Choroid plexus epithelial cell (primary cell): ENCODE measurements around the gene UQCRH.
"Not testable (repeated sequence)": the region's sequence is repeated elsewhere in the genome, so short reads cannot be mapped to it uniquely, and the experiment has no call there.

Source experiments
- DNase-seq: peaks from one replicate; pipeline ENCODE4 v3.0.0-alpha.2; 2010; ENCODE audit warnings: low read depth
- H3K4me3 ChIP-seq: 2 replicates; pipeline ENCODE4 v1.5.1; 2011; ENCODE audit warnings: low read depth, mild to moderate bottlenecking, control low read depth, low read length, moderate library complexity
- TF ChIP-seq, protein P1 (sequence below): conservative IDR thresholded peaks from 2 replicates; pipeline ENCODE4 v1.5.1; 2011; ENCODE audit warnings: low read depth, mild to moderate bottlenecking, control low read depth, inconsistent platforms, low read length, moderate library complexity

UQCRH gene

DNA sequence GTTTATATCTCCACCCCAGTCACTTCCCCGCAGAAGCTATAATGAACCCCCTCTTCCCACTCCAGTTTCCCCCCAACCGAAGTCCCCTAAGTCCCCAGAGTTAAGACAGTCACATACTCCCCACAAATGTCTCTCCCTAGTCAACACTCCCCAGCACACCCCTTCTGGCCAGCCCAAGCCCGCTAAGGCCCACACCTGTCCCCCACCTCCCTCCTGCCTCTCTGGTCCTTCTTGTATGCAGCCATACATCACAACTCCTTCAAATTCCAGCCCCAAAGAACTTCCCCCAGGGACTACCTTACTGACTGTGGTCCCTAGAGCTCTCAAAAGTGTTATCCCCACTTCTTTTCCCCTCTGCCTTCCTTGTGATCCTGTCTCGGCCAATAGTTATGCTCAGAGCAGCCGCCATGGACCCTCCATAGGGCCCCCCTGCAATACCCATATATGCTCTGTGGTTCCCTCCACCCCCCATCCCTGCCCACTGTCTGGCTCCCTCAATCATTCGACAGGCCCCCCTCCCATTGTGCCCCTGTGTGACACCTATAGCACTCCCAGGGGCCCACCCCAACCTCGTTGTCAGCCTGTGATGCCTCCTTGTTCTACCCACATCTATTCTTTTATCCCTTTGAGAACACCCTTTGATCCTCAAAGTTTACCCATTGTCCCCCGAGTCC, 39.3 kb downstream of the UQCRH start:
- TF ChIP-seq, protein P1, sequence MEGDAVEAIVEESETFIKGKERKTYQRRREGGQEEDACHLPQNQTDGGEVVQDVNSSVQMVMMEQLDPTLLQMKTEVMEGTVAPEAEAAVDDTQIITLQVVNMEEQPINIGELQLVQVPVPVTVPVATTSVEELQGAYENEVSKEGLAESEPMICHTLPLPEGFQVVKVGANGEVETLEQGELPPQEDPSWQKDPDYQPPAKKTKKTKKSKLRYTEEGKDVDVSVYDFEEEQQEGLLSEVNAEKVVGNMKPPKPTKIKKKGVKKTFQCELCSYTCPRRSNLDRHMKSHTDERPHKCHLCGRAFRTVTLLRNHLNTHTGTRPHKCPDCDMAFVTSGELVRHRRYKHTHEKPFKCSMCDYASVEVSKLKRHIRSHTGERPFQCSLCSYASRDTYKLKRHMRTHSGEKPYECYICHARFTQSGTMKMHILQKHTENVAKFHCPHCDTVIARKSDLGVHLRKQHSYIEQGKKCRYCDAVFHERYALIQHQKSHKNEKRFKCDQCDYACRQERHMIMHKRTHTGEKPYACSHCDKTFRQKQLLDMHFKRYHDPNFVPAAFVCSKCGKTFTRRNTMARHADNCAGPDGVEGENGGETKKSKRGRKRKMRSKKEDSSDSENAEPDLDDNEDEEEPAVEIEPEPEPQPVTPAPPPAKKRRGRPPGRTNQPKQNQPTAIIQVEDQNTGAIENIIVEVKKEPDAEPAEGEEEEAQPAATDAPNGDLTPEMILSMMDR, result no peak
- no peak overlapping the region for H3K4me3 ChIP-seq
- DNase-seq, result no peak

DNA sequence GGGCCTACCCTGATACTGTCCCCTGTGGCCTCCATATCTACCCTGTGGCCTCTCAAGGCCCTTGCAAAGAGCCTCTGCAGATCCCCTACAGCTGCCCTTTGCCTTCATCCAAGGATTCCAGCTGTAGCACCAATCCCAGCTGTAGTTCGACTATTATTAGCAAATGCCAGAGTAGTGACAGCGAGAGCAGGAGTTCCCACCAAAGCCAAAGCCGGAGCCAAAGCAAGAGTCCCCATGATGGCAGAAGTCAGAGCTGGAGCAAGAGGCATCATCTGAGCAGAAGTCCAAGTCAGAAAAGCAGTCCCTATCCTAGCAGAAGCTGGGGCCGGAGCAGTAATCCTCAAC, 39.8 kb downstream of the UQCRH start:
- TF ChIP-seq, protein P1, result no peak
- DNase-seq, result no peak
- no peak overlapping the region for H3K4me3 ChIP-seq

DNA sequence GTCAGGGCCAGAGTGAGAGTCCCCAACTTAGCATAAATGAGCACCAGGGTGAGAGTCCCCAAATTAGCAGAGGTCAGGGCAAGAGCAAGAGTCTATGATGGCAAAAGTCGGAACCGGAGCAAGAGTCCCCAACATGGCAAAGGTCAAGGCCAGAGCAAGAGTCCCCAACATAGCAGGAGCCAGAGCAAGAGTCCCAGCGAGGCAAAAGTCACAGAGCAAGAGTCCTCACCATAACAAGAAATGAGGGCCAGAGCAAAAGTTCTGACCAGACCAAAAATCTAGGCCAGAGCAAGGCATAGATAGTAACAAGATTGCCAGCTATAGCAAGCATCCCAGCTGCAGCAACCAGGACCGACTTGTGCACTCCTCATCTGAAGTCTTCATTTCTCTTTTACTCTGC, 40.2 kb downstream of the UQCRH start:
- H3K4me3 ChIP-seq, result no peak overlapping the region
- DNase-seq, result no peak

DNA sequence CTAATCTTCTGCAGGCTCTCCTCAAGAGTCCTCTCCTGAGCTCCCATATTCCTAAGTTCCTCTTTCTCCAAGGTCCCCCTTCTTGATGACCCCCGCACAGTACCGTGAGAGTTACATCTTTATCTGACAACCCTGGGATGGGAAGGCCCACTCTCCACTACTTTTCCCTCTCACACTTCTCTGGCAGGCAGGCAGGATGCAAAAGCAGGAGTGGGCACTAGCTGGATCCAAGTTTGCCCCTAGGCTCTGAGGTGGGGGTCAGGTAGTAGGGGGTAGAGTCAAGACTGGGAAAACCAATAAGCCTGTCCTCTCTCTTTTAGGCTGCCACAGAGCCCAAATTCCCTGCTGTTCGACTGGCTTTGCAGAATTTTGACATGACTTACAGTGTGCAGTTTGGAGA, 41.0 kb downstream of the UQCRH start:
- DNase-seq, result no peak
- H3K4me3 ChIP-seq, result no peak overlapping the region
- TF ChIP-seq, protein P1, result no peak

More for the DNA sequence above, 40.2 kb downstream of the UQCRH start:
- TF ChIP-seq, protein P1, result no peak

DNA sequence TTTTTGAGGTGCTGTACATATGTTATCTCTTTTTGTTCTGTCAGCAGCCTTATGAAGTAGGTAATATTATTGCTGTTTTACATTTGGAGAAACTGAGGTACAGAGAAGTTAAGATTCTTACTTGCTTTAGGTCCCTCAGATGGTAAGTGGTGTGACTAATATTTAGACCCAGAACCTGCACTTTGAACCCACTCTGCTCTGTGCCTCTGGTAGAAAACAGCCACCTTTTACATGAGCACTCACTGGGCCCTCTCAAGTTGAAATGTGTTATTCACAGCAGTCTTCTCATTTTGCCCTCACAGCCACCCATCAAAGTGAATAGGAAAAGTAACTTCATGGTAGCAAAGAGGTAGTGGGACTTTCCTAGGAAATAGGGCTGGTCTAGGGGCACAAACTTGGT, 41.8 kb downstream of the UQCRH start:
- TF ChIP-seq, protein P1, result no peak
- no peak overlapping the region for H3K4me3 ChIP-seq
- no peak for DNase-seq

DNA sequence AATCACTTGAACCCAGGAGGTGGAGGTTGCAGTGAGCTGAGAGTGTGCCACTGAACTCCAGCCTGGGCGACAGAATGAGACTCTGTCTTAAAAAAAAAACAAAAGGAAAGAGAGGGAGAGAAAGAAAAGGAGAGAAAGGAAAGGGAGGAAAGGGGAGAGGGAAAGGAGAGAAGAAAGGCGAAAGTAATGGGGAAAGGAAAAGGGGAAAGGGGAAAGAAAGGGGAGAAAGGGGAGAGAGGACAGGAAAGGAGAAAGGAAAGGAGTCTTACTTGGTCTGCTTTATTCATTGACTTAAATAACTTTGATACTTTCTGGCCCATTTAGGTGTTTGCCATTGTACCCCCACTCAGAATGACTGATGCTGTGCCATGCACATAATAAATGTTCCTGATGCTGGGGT, 48.9 kb downstream of the UQCRH start:
- no peak for DNase-seq
- TF ChIP-seq, protein P1, result no peak
- H3K4me3 ChIP-seq, result no peak overlapping the region

DNA sequence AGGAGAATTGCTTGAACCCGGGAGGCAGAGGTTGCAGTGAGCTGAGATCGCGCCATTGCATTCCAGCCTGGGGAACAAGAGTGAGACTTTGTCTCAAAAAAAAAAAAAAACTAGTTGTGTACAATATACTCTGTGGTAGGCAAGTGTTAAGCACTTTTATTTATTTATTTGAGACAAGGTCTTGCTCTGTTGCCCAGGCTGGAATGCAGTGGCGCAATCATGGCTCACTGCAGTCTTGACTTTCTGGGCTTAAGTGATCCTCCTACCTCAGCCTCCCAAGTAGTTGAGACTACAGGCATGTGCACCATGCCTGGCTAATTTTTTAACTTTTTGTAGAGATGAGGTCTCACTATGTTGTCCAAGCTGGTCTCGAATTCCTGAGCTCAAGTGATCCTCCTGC, 52.4 kb downstream of the UQCRH start:
- DNase-seq, H3K4me3 ChIP-seq: not testable (repeated sequence)
